HG03064 (cell line): ENCODE results near the gene FHOD3.
"Not testable (repeated sequence)": the region's sequence is repeated elsewhere in the genome, so short reads cannot be mapped to it uniquely, and the experiment has no call there.

Experiments used
- ATAC-seq: cut with Tn5 transposase; IDR thresholded peaks from one replicate; pipeline ENCODE4 v1.9.1; 2021; ENCODE audit warnings: low read depth; ENCODE audit not compliant: unreplicated experiment

The FHOD3 gene

GRCh38 chr18:36714476-36714875, 417.0 kb downstream of the FHOD3 start:
- no peak for ATAC-seq

DNA sequence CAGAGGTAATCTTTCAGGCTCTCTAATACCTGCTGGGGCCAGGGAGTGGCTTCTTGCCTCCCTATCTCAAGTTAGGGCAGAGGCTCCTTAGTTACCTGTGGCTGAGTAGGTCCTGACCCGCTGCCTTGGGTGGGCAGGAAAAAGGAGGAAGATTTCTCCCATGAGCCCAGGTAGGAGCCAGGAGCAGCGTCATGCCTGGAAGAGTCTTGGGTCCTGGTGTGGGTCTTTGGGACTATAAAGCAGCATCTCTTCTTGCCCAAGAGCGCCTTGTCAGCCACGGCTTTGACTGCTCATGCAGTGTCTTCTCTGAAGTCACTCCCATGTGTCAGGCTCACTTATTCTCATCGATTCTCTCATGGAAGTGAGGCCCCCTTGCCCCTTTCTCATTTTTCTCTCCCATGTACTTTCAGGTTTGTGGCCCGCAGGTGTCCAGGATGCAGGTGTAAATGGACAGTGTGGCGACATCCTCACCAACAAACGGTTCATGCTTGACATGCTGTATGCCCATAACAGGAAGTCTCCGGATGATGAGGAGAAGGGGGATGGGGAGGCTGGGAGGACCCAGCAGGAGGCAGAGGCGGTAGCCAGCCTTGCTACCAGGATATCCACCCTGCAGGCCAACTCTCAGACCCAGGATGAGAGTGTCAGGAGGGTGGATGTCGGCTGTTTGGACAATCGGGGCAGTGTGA, 420.1 kb downstream of the FHOD3 start:
- ATAC-seq = no peak

GRCh38 chr18:36718705-36719328, 421.3 kb downstream of the FHOD3 start:
- ATAC-seq = no peak

- no peak for ATAC-seq
Measured at GRCh38 chr18:36719630-36720029, 422.1 kb downstream of the FHOD3 start.

DNA sequence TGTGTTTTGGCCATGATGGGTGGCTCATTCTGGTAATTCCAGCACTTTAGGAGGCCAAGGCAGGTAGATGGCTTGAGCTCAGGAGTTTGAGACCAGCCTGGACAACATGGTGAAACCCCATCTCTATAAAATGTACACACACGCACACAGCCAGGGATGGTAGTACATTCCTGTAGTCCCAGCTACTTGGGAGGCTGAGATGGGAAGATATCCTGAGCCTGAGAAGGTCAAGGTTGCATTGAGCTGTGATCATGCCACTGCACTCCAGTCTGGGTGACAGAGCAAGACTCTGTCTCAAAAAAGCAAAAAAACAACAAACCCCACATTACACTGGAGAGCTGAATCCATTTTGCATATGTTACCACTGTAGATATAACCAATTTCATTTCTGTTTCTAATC, 423.8 kb downstream of the FHOD3 start:
- ATAC-seq = not testable (repeated sequence)

- ATAC-seq = no peak
Measured at GRCh38 chr18:36724169-36724568, 426.7 kb downstream of the FHOD3 start.

DNA sequence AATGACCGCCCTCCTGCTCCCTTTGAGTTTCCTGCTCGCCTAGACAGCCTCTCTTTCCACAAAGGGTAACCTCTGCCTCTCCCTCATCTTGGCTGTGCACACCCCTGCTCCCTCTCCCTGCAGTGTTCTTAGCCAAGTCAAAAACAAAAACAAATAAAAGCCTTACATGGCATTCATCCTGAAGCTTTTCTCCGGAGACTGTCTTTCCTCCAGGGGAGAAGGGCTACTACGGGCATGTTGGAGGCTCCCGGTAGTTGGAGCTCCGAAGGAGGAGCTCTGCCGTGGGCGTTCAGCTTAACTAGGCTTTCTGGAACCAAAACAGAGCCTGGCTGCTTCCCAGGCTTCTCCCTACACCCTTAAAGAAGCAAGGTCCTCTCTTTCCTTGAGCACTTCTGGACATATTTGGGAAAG, 427.1 kb downstream of the FHOD3 start:
- ATAC-seq = no peak

DNA sequence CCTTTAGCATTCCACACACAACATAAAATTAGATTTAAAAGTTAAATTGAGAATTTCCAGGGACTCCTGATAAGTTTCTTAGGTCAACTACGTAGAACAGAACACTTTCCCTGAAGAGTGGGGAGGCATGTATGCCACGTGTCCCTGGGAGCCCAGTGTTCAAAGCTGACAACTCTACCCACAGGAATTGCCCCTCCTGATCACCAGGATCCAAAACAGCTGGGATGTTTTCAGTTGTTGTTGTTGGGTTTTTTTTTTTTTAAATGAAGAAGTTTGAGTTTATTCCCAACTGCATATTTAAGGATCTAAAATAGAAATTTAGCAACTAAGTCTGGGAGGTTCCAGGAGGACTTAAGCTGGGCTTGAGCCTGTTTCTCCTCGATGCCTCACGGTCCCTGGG, 430.8 kb downstream of the FHOD3 start:
- ATAC-seq = no peak

DNA sequence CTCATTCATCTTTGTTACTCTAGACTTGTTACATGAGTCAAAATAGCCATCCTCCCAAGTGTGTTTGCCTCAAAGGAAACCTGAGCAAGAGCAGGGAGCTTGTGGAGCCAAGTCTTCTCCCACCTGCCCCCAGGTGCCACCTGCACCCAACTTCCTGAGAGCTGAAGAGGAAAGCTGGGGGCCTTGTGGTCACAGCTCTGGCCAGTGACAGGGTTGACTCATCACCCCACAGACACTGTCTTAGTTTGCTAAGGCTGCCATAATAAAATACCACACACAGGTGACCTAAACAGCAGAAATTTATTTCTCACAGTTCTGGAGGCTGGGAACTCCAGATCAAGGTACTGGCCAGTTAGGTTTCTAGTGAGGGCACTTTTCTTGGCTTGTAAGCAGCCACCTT, 431.7 kb downstream of the FHOD3 start:
- ATAC-seq = no peak

GRCh38 chr18:36732264-36732663, 434.8 kb downstream of the FHOD3 start:
- ATAC-seq = no peak

- ATAC-seq = no peak
Measured at GRCh38 chr18:36733150-36733549, 435.6 kb downstream of the FHOD3 start.

DNA sequence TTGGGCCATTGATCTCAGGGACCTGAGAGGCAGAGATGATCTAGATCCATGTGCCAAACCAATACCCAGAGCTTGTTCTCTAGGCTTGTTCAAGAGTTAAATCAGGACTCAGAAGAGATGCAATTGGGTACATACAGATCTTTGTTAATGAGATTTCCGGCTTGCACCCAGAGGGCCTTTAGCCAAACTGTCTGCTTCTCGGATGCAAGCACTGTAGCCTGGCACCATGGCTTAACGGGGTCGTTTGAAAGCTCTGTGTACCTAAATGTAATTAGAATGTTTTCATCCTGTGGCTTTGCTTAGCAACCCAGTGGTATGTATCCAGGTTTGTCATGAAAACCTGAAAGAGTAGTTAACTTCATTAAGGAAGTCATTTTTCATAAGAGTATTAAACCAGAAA, 437.1 kb downstream of the FHOD3 start:
- no peak for ATAC-seq

DNA sequence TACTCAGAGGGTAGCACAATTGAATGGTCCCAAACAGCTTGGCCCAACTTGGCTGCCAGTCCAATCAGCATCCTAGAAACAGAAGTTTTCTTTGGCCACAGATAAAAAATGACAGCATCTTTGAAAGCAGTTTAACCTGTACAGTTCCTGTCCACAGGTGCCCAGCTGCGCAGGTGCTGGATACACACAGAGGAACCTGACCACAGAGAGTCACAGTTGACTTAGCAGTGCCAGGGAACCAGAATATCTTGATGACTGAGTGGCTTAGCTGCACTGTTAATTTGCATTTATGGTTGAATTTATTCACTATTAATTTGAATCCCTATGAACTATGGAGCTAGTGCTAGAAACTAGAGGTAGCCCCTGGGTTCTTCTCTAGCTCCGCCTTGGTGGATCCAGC, 437.6 kb downstream of the FHOD3 start:
- no peak for ATAC-seq

- no peak for ATAC-seq
Measured at GRCh38 chr18:36736094-36736493, 438.6 kb downstream of the FHOD3 start.

- no peak for ATAC-seq
Measured at GRCh38 chr18:36737316-36737715, 439.8 kb downstream of the FHOD3 start.

DNA sequence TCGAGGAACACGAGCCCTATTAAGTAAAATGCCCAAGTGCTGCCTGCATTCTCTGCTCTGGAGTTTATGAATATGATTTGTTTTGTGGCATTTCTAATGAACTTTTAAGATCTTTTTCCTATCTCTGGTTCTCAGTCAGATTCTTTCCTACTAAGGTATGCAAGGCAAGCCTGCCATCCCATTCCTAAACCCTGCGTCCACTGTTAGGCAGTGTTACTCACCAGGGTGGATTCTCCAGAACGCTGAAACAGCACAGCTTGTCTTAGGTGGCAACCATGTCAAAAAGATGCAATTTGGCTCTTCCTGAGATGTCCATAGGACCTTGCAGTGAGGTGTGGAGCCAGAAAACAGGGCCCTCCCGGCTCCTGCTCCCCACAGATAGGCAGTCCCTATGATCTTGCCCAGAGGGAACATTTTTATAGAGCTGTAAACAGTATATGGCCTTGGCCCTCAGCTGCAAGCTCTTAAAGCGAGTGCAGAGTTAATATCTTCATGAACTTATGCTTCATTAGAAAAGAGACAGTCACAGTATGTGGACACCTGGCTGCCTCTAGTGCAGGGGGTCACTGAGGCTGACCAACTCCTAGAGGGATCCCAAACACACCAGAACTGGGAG, 446.9 kb downstream of the FHOD3 start:
- ATAC-seq = no peak

DNA sequence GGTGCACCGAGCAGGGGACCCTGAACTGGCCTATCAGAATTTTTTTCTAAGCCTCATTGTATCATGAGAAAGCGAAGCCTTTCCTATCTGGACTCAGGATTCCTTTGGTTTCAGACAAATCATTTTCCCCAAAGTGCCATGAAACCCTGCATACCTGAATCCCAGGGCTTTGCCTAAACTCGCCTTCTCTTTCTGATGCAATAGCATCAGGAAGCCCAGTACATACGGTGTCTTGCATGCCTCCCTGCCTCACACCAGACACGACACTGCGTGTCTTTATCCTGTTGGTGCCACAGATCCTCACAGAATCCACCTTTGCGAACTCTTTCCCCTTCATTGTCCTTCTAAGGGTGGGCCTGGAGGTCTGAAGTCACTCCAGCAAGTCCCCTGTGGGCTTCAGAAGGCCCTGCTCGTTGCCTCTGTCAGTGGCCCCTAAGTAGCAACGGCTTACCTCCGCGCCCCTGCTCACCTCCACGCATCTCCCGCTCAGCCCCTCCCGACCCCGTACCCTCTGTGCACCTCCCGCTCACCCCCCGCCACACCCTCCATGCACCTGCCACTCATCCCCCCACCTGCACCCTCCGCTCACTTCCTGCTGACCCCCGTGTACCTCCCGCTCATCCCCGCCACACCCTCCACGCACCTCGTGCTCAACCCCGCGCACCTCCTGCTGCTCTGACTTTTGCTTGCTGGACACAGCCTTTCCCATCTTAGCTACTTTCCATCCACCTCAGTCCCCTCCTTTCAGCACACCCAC, 447.9 kb downstream of the FHOD3 start:
- no peak for ATAC-seq

- ATAC-seq = no peak
Measured at GRCh38 chr18:36752929-36753865, 455.7 kb downstream of the FHOD3 start.

- ATAC-seq = no peak
Measured at GRCh38 chr18:36756242-36756641, 458.7 kb downstream of the FHOD3 start.

DNA sequence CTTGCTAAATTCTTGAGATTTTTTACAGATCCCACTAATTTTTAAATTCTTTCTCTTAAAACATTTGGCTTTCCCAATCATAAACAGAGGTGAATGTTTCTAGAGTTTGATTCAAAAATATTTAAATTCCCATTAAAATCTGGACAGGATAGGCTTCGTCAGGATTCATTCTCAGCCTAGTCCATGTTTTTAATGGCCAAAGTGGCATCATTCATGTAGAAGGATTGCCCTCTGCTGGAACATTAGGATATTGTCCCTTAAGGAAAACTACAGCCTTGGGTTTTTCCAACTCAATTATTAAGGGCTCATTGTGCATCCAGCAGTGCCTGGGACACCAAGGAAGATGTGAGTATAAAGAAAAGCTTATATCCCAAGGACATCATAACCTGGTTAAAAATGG, 459.6 kb downstream of the FHOD3 start:
- ATAC-seq = no peak
